Body of pancreas (tissue), 4 donors: ENCODE measurements around the gene MACF1.
A peak's percentile ranks its signal among the peaks of the same experiment; 100 is the strongest.

Source experiments
- CTCF ChIP-seq, 7 experiments: fragments of 450-650 bp in 4 of 7; fragments of 200-600 bp in 3 of 7; sonication (generic) in 3 of 7; IDR thresholded peaks; one replicate each; pipeline ENCODE4 v1.5.1; 2016 to 2019; ENCODE audit warnings: antibody characterized with exemption in 7 of 7
- POLR2A ChIP-seq, 3 donors: fragments of 450-650 bp; IDR thresholded peaks; one replicate each; pipeline ENCODE4 v1.6.1; 2016; ENCODE audit warnings: antibody characterized with exemption in 3 of 3, mild to moderate bottlenecking in 2 of 3

GRCh38 chr1:39266269-39266668 is 61.8 kb downstream of the MACF1 start:
- TF ChIP-seq CTCF (IDR thresholded peaks at IDR 0.05) (peak in 4 of 7 experiments; percentile 20 to 49 (median 31)), POLR2A (IDR thresholded peaks at IDR 0.05) (no peak)
